DMS114 treated with DMSO at 0.1 percent for 48 hours (cell line): ENCODE results near the gene CNPY2.

Experiments used
- DNase-seq: peaks from one replicate; lab custom pipeline; 2025; ENCODE audit not compliant: unreplicated experiment; lab: John Stamatoyannopoulos, UW

Gene CNPY2

GRCh38 chr12:56260380-56260779, 55.4 kb downstream of the CNPY2 start:
- no peak for DNase-seq
